PFSK-1 (cell line): Measurements from ENCODE around the gene CORO2B.

Source experiments
- POLR2AphosphoS5 ChIP-seq: IDR thresholded peaks from 2 replicates; pipeline ENCODE4 v1.6.1; 2012; ENCODE audit warnings: low read depth, mild to moderate bottlenecking, control low read depth, low read length, moderate library complexity
- REST ChIP-seq, 2 experiments: IDR thresholded peaks; 2 replicates each; pipeline versions ENCODE4 v1.6.1 to v1.8.0; 2011 to 2012; ENCODE audit warnings: low read depth in 2 of 2, low read length in 2 of 2, control low read depth in 1 of 2, inconsistent platforms in 1 of 2, mild to moderate bottlenecking in 1 of 2, moderate library complexity in 1 of 2; ENCODE audit not compliant: insufficient read depth in 1 of 2
- SIN3A ChIP-seq: IDR thresholded peaks from 2 replicates; pipeline ENCODE4 v1.6.1; 2012; ENCODE audit warnings: mild to moderate bottlenecking, low read length, moderate library complexity, borderline replicate concordance; ENCODE audit not compliant: insufficient read depth
- TAF1 ChIP-seq: IDR thresholded peaks from 2 replicates; pipeline ENCODE4 v1.6.1; 2012; ENCODE audit warnings: low read length, control low read depth, borderline replicate concordance; ENCODE audit not compliant: insufficient read depth

GRCh38 chr15:68749365-68749764 is 170.6 kb downstream of the CORO2B start:
- TF ChIP-seq TAF1 (no peak), POLR2AphosphoS5 (no peak), REST (IDR thresholded peaks at IDR 0.05; ENCODE audit: insufficient read depth in 1 of 2, low read depth in 2 of 2, low read length in 2 of 2) (no peak), SIN3A (no peak)
